ENCODE results near the gene ADAMTS8.

Gene ADAMTS8

DNA sequence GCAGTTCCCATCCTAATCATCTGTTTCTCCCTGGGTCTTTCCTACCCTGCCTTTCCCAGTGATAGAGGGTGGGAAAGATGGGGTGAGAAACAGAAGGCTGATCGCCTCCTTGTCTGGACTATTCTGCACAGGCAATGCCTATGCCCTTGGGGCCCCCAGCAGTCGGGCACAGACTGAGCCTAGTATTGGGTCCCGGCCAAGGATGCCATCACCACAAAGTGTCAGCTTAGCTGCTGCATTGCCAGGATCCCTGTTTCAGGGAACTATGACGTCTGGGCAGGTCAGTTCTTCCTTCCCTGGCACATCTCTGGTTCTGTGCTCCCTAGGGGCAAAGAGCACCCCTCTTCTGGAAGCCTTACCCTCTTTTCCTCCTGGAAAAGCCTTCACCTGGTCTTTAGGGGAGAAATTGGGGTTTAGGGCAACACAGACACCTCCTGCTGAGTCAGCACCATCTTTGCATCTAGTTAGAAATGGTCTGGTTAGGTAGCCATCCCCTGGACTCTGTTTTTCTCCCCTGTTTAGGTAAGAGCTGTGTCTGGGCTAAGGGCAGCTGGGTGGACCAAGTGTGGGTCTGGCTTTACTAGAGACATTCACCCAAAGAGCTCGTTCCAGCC, 2.1 kb downstream of the ADAMTS8 start:
- TF ChIP-seq POLR2AphosphoS5 (IDR thresholded peaks at IDR 0.05; ENCODE audit: low read depth, low read length) (no peak), REST (IDR thresholded peaks at IDR 0.05; ENCODE audit: insufficient read depth in 1 of 2, low read depth in 2 of 2, low read length in 2 of 2) (no peak), SIN3A (IDR thresholded peaks at IDR 0.05; ENCODE audit: borderline replicate concordance, insufficient read depth, low read length) (no peak), TAF1 (IDR thresholded peaks at IDR 0.05; ENCODE audit: borderline replicate concordance, insufficient read depth, low read length) (no peak), FOXP2 (optimal IDR thresholded peaks at IDR 0.05; ENCODE audit: borderline replicate concordance, extremely low read depth, extremely low read length, insufficient read depth) (no peak)

DNA sequence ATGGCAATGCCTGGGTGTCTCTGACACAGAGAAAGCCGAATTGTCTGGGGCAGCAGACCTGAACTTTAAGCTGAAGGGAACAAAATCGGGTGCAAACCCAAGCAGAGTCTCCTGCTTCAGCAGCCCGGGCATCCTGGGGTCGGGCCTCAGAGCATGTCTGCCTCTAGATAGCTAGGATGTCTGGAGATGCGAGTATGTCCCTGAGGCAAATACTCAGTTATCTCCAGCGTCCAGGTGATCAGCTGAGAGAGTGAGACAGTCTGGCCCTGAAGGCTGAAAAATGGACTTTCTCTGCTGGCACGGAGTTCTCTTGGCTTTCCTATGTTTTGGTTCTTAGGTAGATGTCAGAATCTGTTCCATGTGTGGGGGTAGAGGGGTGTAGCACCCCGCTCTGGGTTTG, 3.3 kb downstream of the ADAMTS8 start:
- no peak for TF ChIP-seq POLR2AphosphoS5 (IDR thresholded peaks at IDR 0.05; ENCODE audit: low read depth, low read length)
- no peak for TF ChIP-seq SIN3A (IDR thresholded peaks at IDR 0.05; ENCODE audit: borderline replicate concordance, insufficient read depth, low read length)
- TF ChIP-seq TAF1 (IDR thresholded peaks at IDR 0.05; ENCODE audit: borderline replicate concordance, insufficient read depth, low read length): no peak
- no peak for TF ChIP-seq FOXP2 (optimal IDR thresholded peaks at IDR 0.05; ENCODE audit: borderline replicate concordance, extremely low read depth, extremely low read length, insufficient read depth)
- TF ChIP-seq REST (IDR thresholded peaks at IDR 0.05; ENCODE audit: insufficient read depth in 1 of 2, low read depth in 2 of 2, low read length in 2 of 2): no peak

GRCh38 chr11:130424613-130425140, 3.7 kb downstream of the ADAMTS8 start:
- TF ChIP-seq FOXP2 (optimal IDR thresholded peaks at IDR 0.05; ENCODE audit: borderline replicate concordance, extremely low read depth, extremely low read length, insufficient read depth): no peak
- no peak for TF ChIP-seq POLR2AphosphoS5 (IDR thresholded peaks at IDR 0.05; ENCODE audit: low read depth, low read length)
- no peak for TF ChIP-seq TAF1 (IDR thresholded peaks at IDR 0.05; ENCODE audit: borderline replicate concordance, insufficient read depth, low read length)
- TF ChIP-seq SIN3A (IDR thresholded peaks at IDR 0.05; ENCODE audit: borderline replicate concordance, insufficient read depth, low read length): no peak
- TF ChIP-seq REST (IDR thresholded peaks at IDR 0.05; ENCODE audit: insufficient read depth in 1 of 2, low read depth in 2 of 2, low read length in 2 of 2): no peak

- TF ChIP-seq POLR2AphosphoS5 (IDR thresholded peaks at IDR 0.05; ENCODE audit: low read depth, low read length): no peak
- TF ChIP-seq TAF1 (IDR thresholded peaks at IDR 0.05; ENCODE audit: borderline replicate concordance, insufficient read depth, low read length): no peak
- no peak for TF ChIP-seq SIN3A (IDR thresholded peaks at IDR 0.05; ENCODE audit: borderline replicate concordance, insufficient read depth, low read length)
Observed at GRCh38 chr11:130423541-130424142, 4.8 kb downstream of the ADAMTS8 start.

DNA sequence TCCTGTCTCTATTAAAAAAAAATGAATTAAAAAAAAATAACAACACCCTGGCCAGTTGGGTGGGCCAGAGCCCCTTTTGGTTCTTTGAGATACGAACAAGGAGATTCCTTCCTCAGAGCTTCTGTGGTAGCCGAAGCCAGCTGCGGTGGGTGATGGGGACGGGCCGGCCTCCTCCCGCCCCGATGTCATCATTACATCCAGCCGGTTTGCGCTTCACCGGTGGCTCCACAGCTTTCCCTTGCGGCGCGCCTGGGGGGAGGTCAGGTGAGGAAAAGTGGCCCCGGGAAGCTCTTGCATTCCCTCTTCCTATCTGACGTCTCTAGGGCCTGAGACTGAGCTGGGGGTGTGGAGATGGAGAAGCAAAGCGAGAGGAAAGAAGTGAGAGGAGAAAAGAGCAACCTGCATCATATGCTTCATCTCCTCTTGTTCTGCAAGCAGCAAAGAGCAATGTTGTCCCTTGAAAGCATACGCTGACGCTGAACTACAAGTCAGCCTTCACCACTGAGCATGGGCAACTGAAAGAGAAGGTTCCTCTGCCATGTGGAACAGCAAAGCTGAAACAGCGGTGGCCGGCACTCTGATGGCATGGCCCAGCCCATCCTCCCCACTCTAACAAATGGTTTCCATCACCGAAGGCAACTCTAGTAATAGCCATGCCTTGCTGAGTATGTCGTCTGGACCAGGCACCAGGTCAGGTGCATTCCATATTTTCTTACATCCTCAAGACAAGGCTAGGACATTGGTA, 6.0 kb downstream of the ADAMTS8 start:
- TF ChIP-seq SIN3A (IDR thresholded peaks at IDR 0.05; ENCODE audit: borderline replicate concordance, insufficient read depth, low read length): no peak
- TF ChIP-seq FOXP2 (optimal IDR thresholded peaks at IDR 0.05; ENCODE audit: borderline replicate concordance, extremely low read depth, extremely low read length, insufficient read depth): no peak
- no peak for TF ChIP-seq TAF1 (IDR thresholded peaks at IDR 0.05; ENCODE audit: borderline replicate concordance, insufficient read depth, low read length)

Data from PFSK-1 (cell line).